Measurements from ENCODE around the gene SUCLA2.
"Not testable (repeated sequence)": the region's sequence is repeated elsewhere in the genome, so short reads cannot be mapped to it uniquely, and the experiment has no call there.

SUCLA2 gene

GRCh38 chr13:47990920-47991466 lies 10.1 kb downstream of the SUCLA2 start:
- no peak for DNase-seq

DNA sequence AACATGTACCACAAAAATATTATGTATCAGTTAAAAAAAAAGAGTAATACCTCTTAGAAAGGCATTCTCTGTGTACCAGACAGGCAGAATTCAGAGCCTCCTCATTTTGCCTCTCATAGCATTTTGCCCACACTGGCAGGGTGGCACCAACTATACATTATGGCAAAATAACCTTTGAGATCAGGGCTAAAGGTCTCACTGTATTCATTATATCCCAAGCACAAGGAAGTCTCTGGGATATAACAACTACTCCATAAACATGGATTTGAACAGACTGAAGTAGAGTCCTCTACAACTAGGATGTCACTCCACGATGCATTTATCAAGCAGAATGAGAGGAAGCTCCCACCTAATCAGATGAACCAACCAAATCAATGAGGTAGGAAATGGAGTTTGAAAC lies 10.6 kb downstream of the SUCLA2 start:
- no peak for DNase-seq

DNA sequence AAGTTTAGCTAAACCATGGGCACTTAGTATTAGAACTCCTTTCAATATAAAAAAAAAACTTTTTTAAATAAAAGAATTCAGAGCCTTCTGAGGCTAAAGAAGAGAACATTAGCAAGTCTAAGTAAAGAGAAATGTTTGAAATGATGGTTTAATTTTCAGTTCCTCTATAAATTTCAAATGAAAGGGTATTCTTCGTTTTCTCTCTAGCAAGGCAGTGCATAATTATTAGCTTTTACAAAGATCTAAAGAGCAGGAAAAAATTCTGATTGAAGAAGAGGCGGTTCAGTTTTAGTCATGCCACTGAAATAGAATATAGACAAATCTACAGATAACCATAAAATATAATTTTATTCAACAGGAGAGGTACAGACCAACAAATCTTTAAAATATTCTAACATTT lies 18.0 kb downstream of the SUCLA2 start:
- no peak for DNase-seq

DNA sequence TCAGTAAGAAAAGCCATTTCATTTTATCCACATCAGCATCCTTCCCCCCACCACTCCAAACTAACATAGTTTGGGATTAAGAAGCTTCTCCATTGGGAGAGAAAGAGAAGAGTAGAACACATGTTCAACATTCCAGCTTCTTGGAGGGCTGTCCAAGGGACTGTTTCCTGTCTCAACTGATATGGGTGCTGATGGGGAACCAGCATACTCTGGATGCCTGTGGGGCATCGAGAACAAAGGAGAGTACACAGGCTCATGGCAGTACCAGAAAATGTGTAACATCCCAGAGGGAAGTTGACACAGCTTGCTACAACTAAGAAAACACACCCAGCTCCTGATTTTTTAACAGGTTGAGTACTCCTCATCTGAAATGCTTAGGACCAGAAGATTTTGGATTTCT lies 24.7 kb downstream of the SUCLA2 start:
- DNase-seq, result no peak

DNA sequence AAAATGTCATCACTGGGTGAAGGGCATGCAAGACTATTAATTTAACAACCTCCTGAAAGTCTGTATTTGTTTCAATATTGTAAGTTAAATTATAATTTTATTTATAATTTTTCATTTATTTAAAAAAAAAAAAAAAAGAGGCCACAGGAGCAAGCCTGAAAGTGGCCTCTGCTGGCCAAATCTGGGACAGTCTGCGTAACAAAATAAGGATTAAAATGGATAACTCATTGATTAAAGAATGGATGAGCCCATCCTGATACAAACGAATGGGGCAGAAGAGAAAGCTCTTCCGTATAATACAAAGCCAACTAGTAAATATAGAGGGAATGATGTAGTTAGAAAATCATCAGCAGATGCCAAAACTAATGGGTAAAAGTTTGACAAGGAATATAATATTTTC lies 36.2 kb downstream of the SUCLA2 start:
- no peak for DNase-seq

DNA sequence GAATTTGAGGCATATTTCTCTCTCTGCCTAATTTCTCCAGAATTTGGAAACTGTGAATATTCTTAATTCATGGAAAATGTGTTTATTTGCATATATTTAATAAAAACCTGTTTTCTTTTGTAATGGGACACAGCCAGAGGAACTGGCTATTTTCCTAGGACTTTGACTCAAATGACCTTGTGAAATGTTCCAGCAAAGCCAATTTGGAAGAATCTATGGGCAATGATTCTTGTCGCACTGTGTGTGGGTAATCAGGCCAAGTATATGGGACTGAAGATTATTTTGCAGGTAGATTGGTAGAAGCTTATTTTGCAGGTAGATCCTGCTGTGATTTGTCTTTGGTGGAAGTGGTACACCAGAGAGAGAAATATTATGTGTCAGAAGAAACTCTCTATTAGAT lies 38.8 kb downstream of the SUCLA2 start:
- no peak for DNase-seq

DNA sequence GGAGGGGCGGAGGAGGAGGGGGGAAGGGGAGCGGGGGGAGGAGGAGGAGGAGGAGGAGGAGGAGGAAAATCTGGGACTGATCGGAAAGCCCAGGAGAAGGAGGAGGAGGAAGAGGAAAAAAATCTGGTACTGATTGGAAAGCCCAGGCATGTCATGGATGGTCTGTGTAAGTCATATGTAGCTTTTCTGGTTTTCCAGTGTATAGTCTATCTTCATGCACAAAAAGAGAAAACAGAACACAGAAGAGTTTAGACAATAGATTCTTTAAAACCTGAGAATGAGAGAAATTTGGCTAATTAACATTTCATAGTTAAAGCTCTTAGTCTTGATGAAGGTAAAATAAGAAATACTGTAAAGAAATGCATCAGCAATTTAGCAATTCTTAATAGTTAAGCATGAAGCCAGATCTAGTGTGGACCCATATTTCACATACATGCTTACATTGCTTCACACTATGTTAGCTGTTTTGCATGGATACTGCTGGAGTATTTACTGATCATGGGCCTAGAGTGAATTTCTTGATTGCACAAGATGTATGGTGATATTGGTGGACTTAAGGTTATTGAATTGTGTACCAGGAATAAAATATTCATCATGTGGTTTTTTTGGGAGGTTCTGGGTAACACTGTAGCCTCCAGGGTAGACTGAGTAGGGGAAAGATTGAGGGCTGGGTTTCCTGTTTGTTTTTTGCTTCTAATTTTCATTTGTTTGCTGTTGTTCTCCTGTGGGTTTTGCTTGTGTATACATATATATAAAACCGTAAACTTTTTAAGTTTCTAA lies 41.4 kb downstream of the SUCLA2 start:
- no peak for DNase-seq

- no peak for DNase-seq
Measured at GRCh38 chr13:47957073-47957472, 44.0 kb downstream of the SUCLA2 start.

DNA sequence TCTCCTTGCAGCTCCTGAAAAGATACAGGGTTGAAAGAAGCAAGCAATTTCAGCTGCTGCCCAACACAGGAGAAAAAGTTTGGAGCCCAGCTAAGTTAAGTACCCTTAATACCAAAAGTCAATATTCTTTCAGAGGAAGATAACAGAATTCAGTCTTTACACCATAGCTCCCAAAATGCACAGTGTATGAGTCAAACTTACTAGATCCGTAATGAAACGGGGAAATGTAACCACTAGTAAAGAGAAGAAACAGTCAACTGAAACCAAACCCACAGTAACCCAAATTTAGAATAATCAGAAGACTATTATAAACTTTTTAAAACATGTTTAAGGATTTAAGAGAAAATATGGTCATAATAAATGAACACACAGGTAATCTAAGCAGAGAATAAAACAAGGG lies 45.2 kb downstream of the SUCLA2 start:
- no peak for DNase-seq

- DNase-seq, result no peak
Measured at GRCh38 chr13:47949799-47950198, 51.3 kb downstream of the SUCLA2 start.

DNA sequence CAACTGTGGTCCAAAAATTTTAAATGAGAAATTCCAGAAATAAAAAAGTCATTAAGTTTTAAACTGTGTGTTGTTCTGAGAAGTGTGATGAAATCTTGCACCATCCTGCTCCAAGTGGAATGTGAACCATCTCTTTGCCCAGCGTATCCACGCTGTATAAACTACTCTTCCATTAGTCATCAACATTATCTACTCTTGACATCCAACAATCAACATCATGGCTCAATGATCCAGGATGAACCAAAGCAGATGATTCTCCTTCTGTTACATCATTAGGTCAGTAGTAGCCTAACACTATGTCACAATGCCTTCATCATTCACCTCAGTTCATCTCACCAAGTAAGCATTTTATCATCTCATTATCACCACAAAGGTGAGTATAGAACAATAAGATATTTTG lies 55.3 kb downstream of the SUCLA2 start:
- DNase-seq, result no peak

- DNase-seq, result not testable (repeated sequence)
Measured at GRCh38 chr13:47945146-47945545, 55.9 kb downstream of the SUCLA2 start.

DNA sequence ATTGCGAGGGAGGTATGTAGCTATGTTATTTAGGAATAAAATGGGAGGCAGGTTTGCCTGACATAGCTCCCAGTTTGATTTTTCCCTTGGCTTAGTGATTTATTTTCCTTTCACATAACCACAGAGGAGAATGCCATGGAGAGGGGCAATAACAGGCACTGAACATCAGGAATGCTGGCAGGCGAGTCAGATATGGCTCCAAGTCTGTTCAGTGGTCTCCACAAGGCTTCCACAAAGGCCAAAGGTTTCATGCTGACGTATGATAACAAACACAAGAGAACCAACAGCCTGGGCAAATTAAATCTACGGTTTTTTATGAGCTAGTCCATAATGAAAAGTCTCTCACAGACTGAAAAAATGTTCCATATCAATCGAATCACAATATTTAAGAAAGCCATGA lies 66.7 kb downstream of the SUCLA2 start:
- no peak for DNase-seq

DNA sequence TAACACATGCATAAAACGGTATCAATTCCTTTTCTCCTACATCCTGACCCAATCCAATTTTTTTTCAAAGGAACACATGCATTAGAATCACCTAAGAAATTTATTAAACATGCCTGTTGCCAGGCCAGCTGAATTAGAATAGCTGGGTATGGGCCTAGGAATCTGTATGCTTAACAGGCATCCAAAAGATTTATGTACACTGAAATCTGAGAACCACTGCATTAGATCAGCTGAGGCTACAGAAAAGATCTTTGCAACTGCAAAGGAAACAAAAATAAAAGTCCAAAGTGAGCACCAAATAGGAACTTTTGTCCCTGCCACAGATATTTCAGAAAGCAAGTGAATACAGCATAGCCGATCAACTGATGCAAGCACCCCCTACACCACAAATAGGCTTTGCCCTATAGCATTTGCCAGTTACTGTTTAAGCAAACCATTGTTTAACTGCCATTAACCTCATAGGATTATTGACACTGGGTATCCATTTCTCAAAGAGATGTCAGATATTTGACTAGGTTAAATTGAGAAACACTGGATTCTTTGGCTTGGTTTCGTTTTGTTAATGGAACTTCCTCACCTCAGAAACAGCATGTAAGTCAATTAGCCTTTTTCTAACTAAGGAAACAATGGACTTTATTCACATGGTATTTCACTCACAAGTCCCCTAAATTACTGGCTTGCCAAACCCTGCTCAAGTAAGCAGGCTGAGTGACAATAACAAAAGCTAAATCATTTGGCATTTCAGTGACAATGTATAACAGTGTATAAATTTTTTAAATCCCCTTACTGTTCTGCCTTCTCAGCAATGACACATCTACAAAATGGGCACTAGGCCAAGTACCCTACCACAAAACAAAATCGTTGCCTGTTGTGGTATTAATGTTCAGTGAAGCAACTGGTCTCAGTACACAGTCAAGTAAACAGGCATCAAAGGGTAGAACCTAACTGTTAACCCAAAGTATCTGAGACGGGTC lies 67.8 kb downstream of the SUCLA2 start:
- no peak for DNase-seq

DNA sequence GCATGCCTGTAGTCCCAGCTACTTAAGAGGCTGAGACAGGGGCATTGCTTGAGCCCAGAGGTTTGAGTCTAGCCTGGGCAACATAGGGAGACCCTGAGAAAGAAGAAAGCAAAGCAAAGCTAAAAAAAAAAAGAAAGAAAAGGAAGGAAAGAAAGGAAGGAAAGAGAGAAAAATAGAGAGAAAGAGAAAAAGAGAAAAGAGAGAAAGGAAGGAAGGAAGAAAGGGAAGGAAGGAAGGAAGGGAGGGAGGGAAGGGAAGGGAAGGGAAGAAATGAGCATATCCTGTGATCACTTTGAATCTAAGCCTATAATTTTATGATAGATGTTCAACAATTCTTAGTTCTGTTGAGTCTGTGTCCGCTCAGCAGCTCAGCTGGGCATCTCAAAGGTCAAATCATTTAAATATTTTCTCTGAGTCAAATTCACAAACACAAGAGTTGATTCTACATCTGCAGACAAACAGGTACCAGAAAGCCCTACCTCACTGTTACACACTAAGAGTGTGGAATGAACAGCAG lies 70.4 kb downstream of the SUCLA2 start:
- no peak for DNase-seq

- no peak for DNase-seq
Measured at GRCh38 chr13:47929156-47929555, 71.9 kb downstream of the SUCLA2 start.

- DNase-seq, result no peak
Measured at GRCh38 chr13:47917022-47917574, 84.0 kb downstream of the SUCLA2 start.

GRCh38 chr13:47908197-47908902 lies 92.7 kb downstream of the SUCLA2 start:
- no peak for DNase-seq

DNA sequence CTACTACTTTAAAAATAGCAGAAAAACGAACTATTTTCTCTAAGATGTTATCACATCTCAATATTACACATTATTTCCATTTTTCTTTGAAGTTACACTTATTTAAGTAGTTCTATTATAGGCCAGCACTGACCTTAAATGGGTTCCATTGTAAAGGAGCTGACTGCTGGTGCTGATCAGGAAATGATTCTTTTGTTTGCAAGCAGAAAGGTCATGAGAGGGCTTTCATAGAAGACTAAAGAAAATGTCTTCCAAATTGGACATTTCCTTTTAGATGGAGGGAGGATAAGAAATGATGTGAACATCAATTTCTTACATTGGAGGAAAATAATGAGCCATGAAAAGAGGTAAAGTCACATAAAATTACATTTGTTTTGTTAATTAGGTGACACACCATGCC lies 96.2 kb downstream of the SUCLA2 start:
- DNase-seq, result no peak

DNA sequence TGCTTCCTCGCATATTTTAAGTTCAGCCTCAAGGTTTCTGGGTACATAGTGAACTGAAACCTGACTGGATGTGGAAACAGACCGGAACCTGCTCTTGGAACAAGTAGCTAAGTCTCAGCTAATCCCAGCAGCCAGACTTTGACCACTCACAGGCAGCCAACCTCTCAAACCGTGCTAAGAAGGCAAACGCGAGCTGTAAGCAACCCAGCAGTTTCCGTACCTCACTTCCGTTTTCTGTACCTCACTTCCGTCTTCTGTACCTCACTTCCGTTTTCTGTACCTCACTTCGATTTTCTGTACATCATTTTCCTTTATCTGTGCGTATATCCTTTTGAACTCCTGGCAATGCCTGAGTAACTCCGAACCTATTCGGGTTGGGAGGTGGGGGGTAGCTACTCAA lies 96.8 kb downstream of the SUCLA2 start:
- no peak for DNase-seq

GRCh38 chr13:47903836-47904235 lies 97.2 kb downstream of the SUCLA2 start:
- DNase-seq, result no peak

- no peak for DNase-seq
Measured at GRCh38 chr13:47901441-47901840, 99.6 kb downstream of the SUCLA2 start.

GRCh38 chr13:47898080-47898479 lies 103.0 kb downstream of the SUCLA2 start:
- no peak for DNase-seq

Measured in stimulated activated CD8-positive, alpha-beta memory T cell treated with anti-CD3 and anti-CD28 coated beads, Interleukin-4, amount 100 ng/mL, for 48 hours (primary cell).